Mesendoderm (in vitro differentiated cells): ENCODE results near the gene PHF11.
"Not testable (repeated sequence)": the region's sequence is repeated elsewhere in the genome, so short reads cannot be mapped to it uniquely, and the experiment has no call there.

ENCODE experiments used
- DNase-seq: peaks from one replicate; pipeline ENCODE4 v3.0.0; 2013
- H2AK5ac ChIP-seq: 2 replicates; pipeline ENCODE4 v1.6.1; 2013; ENCODE audit warnings: low read length, inconsistent platforms
- H2BK120ac ChIP-seq: 2 replicates; pipeline ENCODE4 v1.6.1; 2013; ENCODE audit warnings: low read depth, mild to moderate bottlenecking, low read length, moderate library complexity, mixed read lengths
- H2BK15ac ChIP-seq: replicated peaks from 2 replicates; pipeline ENCODE4 v1.6.1; 2013; ENCODE audit warnings: low read depth, mild to moderate bottlenecking, moderate library complexity
- H2BK5ac ChIP-seq: 2 replicates; pipeline ENCODE4 v1.6.1; 2013; ENCODE audit warnings: low read length, inconsistent platforms
- H3K18ac ChIP-seq: 2 replicates; pipeline ENCODE4 v1.6.1; 2013; ENCODE audit warnings: mild to moderate bottlenecking, low read length, mixed read lengths
- H3K23ac ChIP-seq: one replicate; pipeline ENCODE4 v1.6.1; 2013; ENCODE audit warnings: low read length
- H3K27ac ChIP-seq: 2 replicates; pipeline ENCODE4 v1.5.1; 2013; ENCODE audit warnings: low read depth, mild to moderate bottlenecking, inconsistent platforms, low read length, moderate library complexity
- H3K27me3 ChIP-seq: 2 replicates; pipeline ENCODE4 v1.6.1; 2013; ENCODE audit warnings: low read length, control low read depth, mild to moderate bottlenecking, inconsistent platforms; ENCODE audit not compliant: insufficient read depth, poor library complexity
- H3K36me3 ChIP-seq: 2 replicates; pipeline ENCODE4 v1.6.1; 2013; ENCODE audit warnings: low read length, inconsistent platforms; ENCODE audit not compliant: control insufficient read depth, insufficient read depth
- H3K4ac ChIP-seq: one replicate; pipeline ENCODE4 v1.6.1; 2013; ENCODE audit warnings: low read depth, mild to moderate bottlenecking, low read length, moderate library complexity
- H3K4me1 ChIP-seq: 2 replicates; pipeline ENCODE4 v1.6.1; 2013; ENCODE audit warnings: low read depth, low read length, inconsistent platforms; ENCODE audit not compliant: control insufficient read depth
- H3K4me2 ChIP-seq: 2 replicates; pipeline ENCODE4 v1.6.1; 2013; ENCODE audit warnings: low read length
- H3K4me3 ChIP-seq: 2 replicates; pipeline ENCODE4 v1.5.1; 2013; ENCODE audit warnings: mild to moderate bottlenecking, low read length
- H3K56ac ChIP-seq: one replicate; pipeline ENCODE4 v1.6.1; 2013; ENCODE audit warnings: low read length
- H3K79me1 ChIP-seq: 2 replicates; pipeline ENCODE4 v1.6.1; 2013; ENCODE audit warnings: low read length, inconsistent platforms
- H3K79me2 ChIP-seq: 2 replicates; pipeline ENCODE4 v1.6.1; 2013; ENCODE audit warnings: mild to moderate bottlenecking, low read length; ENCODE audit not compliant: control insufficient read depth, insufficient read depth
- H3K9ac ChIP-seq: 2 replicates; pipeline ENCODE4 v1.6.1; 2013; ENCODE audit warnings: low read length, inconsistent platforms
- H4K5ac ChIP-seq: one replicate; pipeline ENCODE4 v1.6.1; 2013; ENCODE audit warnings: low read length
- H4K8ac ChIP-seq: one replicate; pipeline ENCODE4 v1.6.1; 2013; ENCODE audit warnings: low read depth, mild to moderate bottlenecking, control low read depth, low read length, moderate library complexity
- WGBS: extraction: QIAGEN DNeasy Blood & Tissue Kit; methylation state at CpG from one replicate; pipeline ENCODE4 v1.1.7; 2013; ENCODE audit warnings: low lambda C conversion rate, missing lambda C conversion rate; ENCODE audit not compliant: insufficient coverage; ENCODE audit errors: extremely low coverage; 5-methylcytosine and 5-hydroxymethylcytosine counted together

PHF11 gene

DNA sequence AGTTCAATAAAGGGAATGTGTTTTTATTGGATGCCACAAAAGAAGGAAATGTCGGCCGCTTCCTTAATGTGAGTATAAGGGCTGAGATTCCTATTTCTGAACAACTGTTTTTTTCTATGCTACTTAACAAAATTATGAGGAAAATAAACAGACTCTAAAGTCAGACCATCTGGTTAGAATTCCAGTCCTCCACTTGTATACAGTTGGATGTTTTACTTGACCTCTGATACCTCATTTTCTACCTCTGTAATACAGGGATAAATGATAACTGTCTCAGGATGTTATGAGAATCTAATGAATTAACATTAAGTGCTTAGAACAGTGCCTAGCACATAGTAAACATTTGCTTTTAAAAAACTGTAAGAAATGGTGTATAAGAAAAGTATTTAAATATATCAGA lies 7.2 kb upstream of the PHF11 start:
- no CpG with 5 or more reads among the region's 2 CpGs for WGBS
- no peaks in the 10 kb centered on the region for H3K4me1 ChIP-seq
- no peak overlapping the region for H3K4me2 ChIP-seq
- no peaks in the 10 kb centered on the region for H3K79me1 ChIP-seq
- H4K5ac ChIP-seq, result no peak overlapping the region
- no peak overlapping the region for H2BK5ac ChIP-seq
- H3K23ac ChIP-seq, result no peak overlapping the region
- H4K8ac ChIP-seq, result no peak overlapping the region
- no peak overlapping the region for H2AK5ac ChIP-seq
- no peak overlapping the region for H2BK15ac ChIP-seq
- no peak overlapping the region for H3K4me3 ChIP-seq
- H3K56ac ChIP-seq, result no peak overlapping the region
- H3K18ac ChIP-seq, result no peak overlapping the region
- no peaks in the 10 kb centered on the region for H3K36me3 ChIP-seq
- H3K79me2 ChIP-seq, result no peaks in the 10 kb centered on the region
- no peak overlapping the region for H3K4ac ChIP-seq
- no peak for DNase-seq
- H3K27ac ChIP-seq, result no peak overlapping the region
- no peak overlapping the region for H2BK120ac ChIP-seq
- H3K9ac ChIP-seq, result no peak overlapping the region
- no peaks in the 10 kb centered on the region for H3K27me3 ChIP-seq

DNA sequence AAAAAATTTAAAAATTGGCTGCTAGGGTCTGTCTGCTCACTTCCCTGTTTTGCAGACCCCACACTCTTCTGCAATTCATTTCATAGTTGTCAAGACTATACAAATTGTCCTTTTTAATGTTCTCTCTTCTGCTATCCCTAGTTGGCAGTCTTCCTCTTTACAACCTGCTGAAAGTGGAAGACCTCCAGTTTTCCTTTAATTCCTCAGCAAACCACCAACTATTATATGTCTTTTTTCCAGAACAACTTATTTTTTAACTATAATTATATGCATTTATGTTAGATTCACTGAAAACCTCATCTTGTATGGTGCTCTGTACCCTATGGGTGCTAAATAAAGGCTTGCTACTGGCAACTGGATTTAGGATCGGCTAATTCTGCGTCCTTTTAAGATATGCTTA lies 1.1 kb upstream of the PHF11 start:
- Histone ChIP-seq H3K27me3 (no peaks in the 10 kb centered on the region), H3K9ac (no peak overlapping the region), H3K27ac (no peak overlapping the region), H3K4ac (no peak overlapping the region), H3K18ac (no peak overlapping the region), H3K79me2 (no peaks in the 10 kb centered on the region), H3K79me1 (no peaks in the 10 kb centered on the region), H3K4me2 (no peak overlapping the region), H2BK5ac (no peak overlapping the region), H2AK5ac (no peak overlapping the region), H2BK15ac (no peak overlapping the region), H4K8ac (no peak overlapping the region), H2BK120ac (no peak overlapping the region), H3K4me1 (no peaks in the 10 kb centered on the region), H3K36me3 (no peaks in the 10 kb centered on the region), H3K4me3 (no peak overlapping the region), H3K56ac (no peak overlapping the region), H4K5ac (no peak overlapping the region), H3K23ac (no peak overlapping the region)
- WGBS, result no CpG with 5 or more reads among the region's 2 CpGs
- DNase-seq, result no peak

DNA sequence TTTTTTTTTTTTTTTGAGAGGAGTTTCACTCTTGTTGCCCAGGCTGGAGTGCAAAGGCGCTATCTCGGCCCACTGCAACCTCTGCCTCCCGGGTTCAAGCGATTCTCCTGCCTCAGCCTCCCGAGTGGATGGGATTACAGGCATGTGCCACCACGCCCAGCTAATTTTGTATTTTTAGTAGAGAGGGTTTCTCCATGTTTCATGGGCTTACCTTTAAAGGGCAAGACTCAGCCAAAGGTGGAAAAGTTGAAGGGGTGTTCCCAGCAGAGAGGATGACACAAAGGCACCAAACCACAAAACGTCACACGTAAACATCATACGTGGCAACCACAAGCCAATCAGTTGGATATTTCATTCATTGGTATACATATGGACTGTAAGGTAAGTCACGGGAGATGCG lies 1.1 kb downstream of the PHF11 start:
- not testable (repeated sequence) for H4K8ac ChIP-seq, H3K79me2 ChIP-seq, H2AK5ac ChIP-seq, H3K36me3 ChIP-seq, H2BK5ac ChIP-seq, H3K4ac ChIP-seq, H2BK120ac ChIP-seq, H3K4me2 ChIP-seq, DNase-seq, H3K4me1 ChIP-seq, H3K18ac ChIP-seq, H3K27ac ChIP-seq, H2BK15ac ChIP-seq, H3K27me3 ChIP-seq, H4K5ac ChIP-seq, H3K56ac ChIP-seq, H3K9ac ChIP-seq, H3K23ac ChIP-seq, H3K79me1 ChIP-seq, H3K4me3 ChIP-seq
- no CpG with 5 or more reads among the region's 11 CpGs for WGBS

DNA sequence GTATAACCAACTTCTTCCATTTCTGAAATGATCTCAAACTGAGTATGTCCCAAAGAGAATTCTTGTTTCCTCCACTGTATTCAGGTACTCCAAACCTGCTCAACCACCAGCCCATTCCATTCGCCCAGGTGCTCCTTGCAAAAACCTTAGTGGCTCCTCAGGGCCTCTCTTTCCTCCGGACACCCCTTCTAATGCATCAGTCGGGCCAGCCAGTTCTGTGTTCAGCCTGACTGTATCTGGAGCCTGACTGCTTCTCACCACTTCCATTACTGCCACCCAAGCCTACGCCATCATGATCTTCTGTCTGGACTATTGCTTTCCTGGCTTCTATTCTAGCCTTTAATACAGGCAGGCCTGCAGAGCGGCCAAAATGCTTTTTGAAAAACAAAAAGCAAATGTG lies 1.5 kb downstream of the PHF11 start:
- Histone ChIP-seq H3K4me3 (no peak overlapping the region), H3K9ac (no peak overlapping the region), H2AK5ac (no peak overlapping the region), H3K4ac (no peak overlapping the region), H3K18ac (no peak overlapping the region), H4K5ac (no peak overlapping the region), H3K4me1 (no peaks in the 10 kb centered on the region), H3K27me3 (no peaks in the 10 kb centered on the region), H3K36me3 (no peaks in the 10 kb centered on the region), H2BK120ac (no peak overlapping the region), H2BK5ac (no peak overlapping the region), H3K4me2 (no peak overlapping the region), H4K8ac (no peak overlapping the region), H3K79me1 (no peaks in the 10 kb centered on the region), H3K56ac (no peak overlapping the region), H3K27ac (no peak overlapping the region), H2BK15ac (no peak overlapping the region), H3K79me2 (no peaks in the 10 kb centered on the region), H3K23ac (no peak overlapping the region)
- WGBS, result no CpG with 5 or more reads among the region's 5 CpGs
- DNase-seq, result no peak

DNA sequence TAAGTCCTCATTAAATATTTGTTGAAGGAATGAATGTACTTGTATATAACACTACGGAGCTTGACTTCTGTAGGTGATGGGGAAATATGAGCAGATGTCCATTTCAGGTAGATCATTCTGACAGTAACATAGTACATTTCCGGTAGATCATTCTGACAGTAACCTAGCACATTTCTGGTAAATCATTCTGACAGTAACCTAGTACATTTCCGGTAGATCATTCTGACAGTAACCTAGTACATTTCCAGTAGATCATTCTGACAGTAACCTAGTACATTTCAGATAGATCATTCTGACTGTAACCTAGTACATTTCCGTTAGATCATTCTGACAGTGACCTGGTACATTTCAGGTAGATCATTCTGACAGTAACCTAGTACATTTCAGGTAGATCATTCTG lies 2.5 kb downstream of the PHF11 start:
- no peak overlapping the region for H3K18ac ChIP-seq
- H4K5ac ChIP-seq, result no peak overlapping the region
- no peak overlapping the region for H2AK5ac ChIP-seq
- no peak overlapping the region for H3K4me2 ChIP-seq
- H2BK120ac ChIP-seq, result no peak overlapping the region
- H3K9ac ChIP-seq, result no peak overlapping the region
- H3K27me3 ChIP-seq, result no peaks in the 10 kb centered on the region
- no peak overlapping the region for H3K56ac ChIP-seq
- H3K79me1 ChIP-seq, result no peaks in the 10 kb centered on the region
- no peaks in the 10 kb centered on the region for H3K36me3 ChIP-seq
- no peak overlapping the region for H2BK5ac ChIP-seq
- H3K4me1 ChIP-seq, result no peaks in the 10 kb centered on the region
- WGBS, result no CpG with 5 or more reads among the region's 4 CpGs
- H4K8ac ChIP-seq, result no peak overlapping the region
- no peak overlapping the region for H3K4me3 ChIP-seq
- no peak overlapping the region for H2BK15ac ChIP-seq
- no peak for DNase-seq
- no peak overlapping the region for H3K27ac ChIP-seq
- H3K4ac ChIP-seq, result no peak overlapping the region
- no peaks in the 10 kb centered on the region for H3K79me2 ChIP-seq
- H3K23ac ChIP-seq, result no peak overlapping the region

DNA sequence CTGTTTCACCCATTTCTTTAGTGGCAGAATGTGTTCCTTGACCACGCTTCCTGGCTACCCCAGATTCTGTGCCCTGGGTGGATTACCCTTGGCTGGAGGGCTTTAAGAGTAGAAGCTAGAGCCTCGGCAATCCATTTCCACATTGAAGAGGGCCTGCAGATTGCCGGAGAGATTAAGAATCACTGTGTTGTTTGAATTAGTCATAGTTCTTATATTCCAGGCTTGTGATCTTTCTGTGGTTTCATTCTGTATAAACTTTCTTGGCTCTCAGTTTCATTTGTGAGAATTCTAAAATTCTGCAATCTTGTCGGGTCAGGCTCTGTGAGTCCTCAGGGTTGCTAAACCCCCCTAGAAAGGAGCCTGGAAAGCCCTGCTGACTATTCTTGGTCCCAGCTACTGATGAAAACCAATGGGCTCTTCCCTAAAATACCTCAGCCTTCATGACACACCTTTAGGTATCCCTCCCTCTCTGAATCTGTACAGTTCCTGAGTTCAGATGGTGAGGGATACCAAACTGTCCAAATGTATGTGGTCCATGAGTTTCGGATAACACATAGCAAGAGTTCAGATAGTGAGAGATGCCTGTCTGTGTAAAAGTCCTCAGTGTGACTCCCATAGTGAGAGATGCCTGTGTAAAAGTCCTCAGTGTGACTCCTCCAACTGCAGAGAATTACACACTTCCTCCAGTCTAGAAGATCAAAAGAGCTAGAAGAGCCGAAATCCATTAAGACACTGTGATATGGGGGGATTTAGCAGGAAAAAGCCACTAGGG lies 4.3 kb downstream of the PHF11 start:
- no CpG with 5 or more reads among the region's 6 CpGs for WGBS
- Histone ChIP-seq H3K4me3 (no peak overlapping the region), H3K79me2 (no peaks in the 10 kb centered on the region)

More for the DNA sequence above, 4.3 kb downstream of the PHF11 start:
- Histone ChIP-seq H3K27ac (no peak overlapping the region), H2BK15ac (no peak overlapping the region), H3K23ac (no peak overlapping the region), H3K27me3 (no peaks in the 10 kb centered on the region), H2AK5ac (no peak overlapping the region), H3K56ac (no peak overlapping the region), H3K79me1 (no peaks in the 10 kb centered on the region), H3K9ac (no peak overlapping the region), H2BK120ac (no peak overlapping the region), H3K18ac (no peak overlapping the region), H3K36me3 (no peaks in the 10 kb centered on the region), H4K5ac (no peak overlapping the region), H4K8ac (no peak overlapping the region), H3K4me1 (no peaks in the 10 kb centered on the region), H3K4ac (no peak overlapping the region), H2BK5ac (no peak overlapping the region), H3K4me2 (no peak overlapping the region)
- DNase-seq, result no peak
